Mucosa of rectum (tissue), 2 donors: Measurements from ENCODE around the gene SLC9A3.

Source experiments
- H3K27ac ChIP-seq, 2 donors: one replicate each; pipeline ENCODE4 v1.7.0; 2013; ENCODE audit warnings: inconsistent platforms in 2 of 2, low read depth in 2 of 2, low read length in 2 of 2
- H3K27me3 ChIP-seq, 2 donors: one replicate each; pipeline ENCODE4 v1.7.0; 2013; ENCODE audit warnings: low read length in 2 of 2; ENCODE audit not compliant: control insufficient read depth in 2 of 2, insufficient read depth in 2 of 2
- H3K36me3 ChIP-seq, 2 donors: one replicate each; pipeline ENCODE4 v1.7.0; 2013; ENCODE audit warnings: low read length in 2 of 2; ENCODE audit not compliant: control insufficient read depth in 2 of 2, insufficient read depth in 2 of 2
- H3K4me1 ChIP-seq, 2 donors: one replicate each; pipeline ENCODE4 v1.7.0; 2013; ENCODE audit warnings: low read length in 2 of 2, mild to moderate bottlenecking in 1 of 2; ENCODE audit not compliant: control insufficient read depth in 2 of 2, insufficient read depth in 2 of 2
- H3K4me3 ChIP-seq, 2 donors: one replicate each; pipeline ENCODE4 v1.7.0; 2013; ENCODE audit warnings: low read length in 2 of 2
- H3K9ac ChIP-seq, 2 donors: one replicate each; pipeline ENCODE4 v1.7.0; 2013; ENCODE audit warnings: low read length in 2 of 2, low read depth in 1 of 2, mild to moderate bottlenecking in 1 of 2
- H3K9me3 ChIP-seq, 2 donors: one replicate each; pipeline ENCODE4 v1.7.0; 2013; ENCODE audit warnings: low read length in 2 of 2; ENCODE audit not compliant: control insufficient read depth in 2 of 2
- donor health status: healthy.
- donor health status: Normal muscosa, but diverticular disease.

Gene SLC9A3

DNA sequence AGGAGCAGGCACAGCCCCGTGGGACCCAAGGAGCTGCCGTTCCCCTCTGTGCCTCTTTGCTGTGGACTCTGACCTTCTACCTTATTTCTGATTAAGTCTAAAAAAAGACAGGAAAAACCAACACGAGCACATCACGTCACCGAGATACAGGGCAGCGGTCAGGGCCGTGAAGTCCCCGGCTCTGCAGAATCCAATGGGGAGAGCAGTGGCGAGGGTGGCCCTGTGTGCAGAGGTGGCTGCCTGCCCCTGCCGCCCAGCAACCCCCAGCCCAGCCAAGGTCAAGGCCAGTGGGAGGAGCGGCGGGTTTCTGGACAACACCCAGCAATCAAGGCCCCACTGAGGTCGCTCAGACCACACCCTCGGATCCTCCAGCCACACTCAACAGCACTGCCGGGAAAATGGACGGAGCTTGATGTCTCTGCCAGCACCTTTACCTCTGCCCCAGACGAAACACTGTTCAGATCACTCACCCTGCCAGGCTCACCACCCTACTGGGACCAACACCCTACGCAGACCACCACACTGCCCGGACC lies 32.7 kb upstream of the SLC9A3 start:
- Histone ChIP-seq H3K4me1 (peaks cover 11 to 16% of the 10 kb centered on the region in 2 donors), H3K36me3 (no peaks in the 10 kb centered on the region), H3K9ac (no peak overlapping the region), H3K27ac (peak overlapping the region; percentile 9 to 68), H3K27me3 (peaks cover 0 to 2% of the 10 kb centered on the region in 2 donors), H3K4me3 (no peak overlapping the region), H3K9me3 (no peaks in the 10 kb centered on the region)

DNA sequence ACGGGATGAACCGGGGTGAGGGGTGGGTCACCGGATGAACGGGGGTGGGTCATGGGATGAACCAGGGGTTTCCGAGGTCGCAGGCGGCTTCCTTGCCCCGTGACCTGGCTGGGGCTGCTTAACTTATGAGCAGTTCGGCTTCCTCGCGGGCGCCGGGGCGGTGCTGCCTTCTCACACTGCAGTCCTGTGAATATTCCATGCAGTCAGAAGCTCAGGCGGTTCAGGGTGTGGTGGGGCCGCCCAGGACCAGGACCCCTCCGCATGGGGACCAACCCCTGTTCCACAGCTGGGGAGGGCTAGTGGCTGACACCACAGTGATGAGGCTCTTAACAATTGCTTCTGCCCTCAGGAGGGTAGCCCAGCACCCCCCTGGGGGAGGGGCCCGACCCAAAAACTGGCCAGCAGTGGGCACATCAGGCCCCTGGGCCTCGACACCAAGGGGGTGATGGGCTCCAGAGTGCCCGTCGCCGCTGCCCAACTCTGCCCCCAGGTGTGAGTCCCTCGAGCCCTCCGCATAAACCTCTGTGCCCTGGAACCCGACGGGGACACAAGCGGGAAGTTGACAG lies 30.9 kb upstream of the SLC9A3 start:
- H3K27me3 ChIP-seq: peaks cover 0 to 2% of the 10 kb centered on the region in 2 donors

DNA sequence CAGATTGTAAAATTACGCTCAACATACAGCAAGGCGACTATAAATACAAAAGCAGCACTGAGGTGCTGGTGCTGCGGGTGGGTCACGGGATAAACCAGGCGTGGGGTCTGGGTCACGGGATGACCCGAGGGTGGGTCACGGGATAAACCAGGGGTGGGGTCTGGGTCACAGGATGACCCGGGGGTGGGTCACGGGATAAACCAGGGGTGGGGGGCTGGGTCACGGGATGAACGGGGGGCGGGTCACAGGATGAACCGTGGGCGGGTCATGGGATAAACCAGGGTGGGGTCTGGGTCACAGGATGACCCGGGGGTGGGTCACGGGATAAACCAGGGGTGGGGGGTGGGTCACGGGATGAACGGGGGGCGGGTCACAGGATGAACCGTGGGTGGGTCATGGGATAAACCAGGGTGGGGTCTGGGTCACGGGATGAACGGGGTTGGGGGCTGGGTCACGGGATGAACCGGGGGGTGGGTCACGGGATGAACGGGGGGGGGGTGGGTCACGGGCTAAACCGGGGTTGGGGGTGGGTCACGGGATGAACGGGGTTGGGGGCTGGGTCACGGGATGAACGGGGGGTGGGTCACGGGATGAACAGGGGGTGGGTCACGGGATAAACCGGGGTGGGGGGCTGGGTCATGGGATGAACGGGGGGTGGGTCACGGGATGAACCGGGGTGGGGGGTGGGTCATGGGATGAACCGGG lies 30.2 kb upstream of the SLC9A3 start:
- Histone ChIP-seq H3K27ac (peak overlapping the region in 1 of 2 donors; percentile 56), H3K4me1 (peaks cover 13 to 21% of the 10 kb centered on the region in 2 donors), H3K36me3 (no peaks in the 10 kb centered on the region), H3K4me3 (no peak overlapping the region), H3K27me3 (peaks cover 0 to 2% of the 10 kb centered on the region in 2 donors), H3K9me3 (no peaks in the 10 kb centered on the region), H3K9ac (no peak overlapping the region)

More for the DNA sequence above, 30.9 kb upstream of the SLC9A3 start:
- Histone ChIP-seq H3K9ac (no peak overlapping the region), H3K4me1 (peaks cover 13 to 21% of the 10 kb centered on the region in 2 donors), H3K9me3 (no peaks in the 10 kb centered on the region), H3K36me3 (no peaks in the 10 kb centered on the region), H3K27ac (peak overlapping the region in 1 of 2 donors; percentile 38), H3K4me3 (no peak overlapping the region)

DNA sequence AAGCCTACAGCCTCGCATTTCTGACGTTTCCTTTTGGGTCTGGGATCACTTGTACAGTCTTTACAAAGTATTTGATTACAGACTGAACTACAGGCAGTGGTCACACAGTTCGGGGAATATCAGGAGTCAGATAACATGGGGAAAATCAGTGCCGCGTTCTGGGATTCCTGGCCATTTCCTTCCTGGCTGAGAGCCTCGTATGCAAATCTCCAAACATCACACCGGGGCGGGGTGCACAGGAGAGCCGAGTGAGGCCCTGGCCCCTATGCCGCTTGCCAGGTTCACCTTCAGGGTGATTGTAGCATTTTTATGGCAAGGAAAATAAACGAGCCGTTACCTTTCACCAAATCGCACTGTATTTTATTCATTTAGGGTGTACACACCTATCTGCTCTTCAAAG lies 29.6 kb upstream of the SLC9A3 start:
- Histone ChIP-seq H3K4me3 (no peak overlapping the region), H3K27ac (peak overlapping the region in 1 of 2 donors; percentile 56), H3K4me1 (peaks cover 13 to 21% of the 10 kb centered on the region in 2 donors), H3K27me3 (peaks cover 0 to 2% of the 10 kb centered on the region in 2 donors), H3K36me3 (no peaks in the 10 kb centered on the region), H3K9me3 (no peaks in the 10 kb centered on the region), H3K9ac (no peak overlapping the region)

DNA sequence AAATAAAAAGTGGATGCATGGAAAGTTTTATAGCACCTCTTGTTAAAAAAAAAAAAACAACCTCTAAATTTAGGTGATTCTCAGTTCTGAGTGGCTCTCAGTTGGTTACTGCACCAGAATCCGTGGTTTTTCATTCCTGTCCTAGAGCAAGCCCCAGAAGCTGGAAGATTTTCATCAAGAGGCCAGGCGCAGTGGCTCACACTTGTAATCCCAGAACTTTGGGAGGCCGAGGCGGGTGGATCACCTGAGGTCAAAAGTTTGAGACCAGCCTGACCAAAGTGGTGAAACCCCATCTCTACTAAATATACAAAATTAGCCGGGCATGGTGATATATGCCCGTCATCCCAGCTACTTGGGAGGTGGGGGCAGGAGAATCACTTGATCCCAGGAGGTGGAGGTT lies 27.2 kb upstream of the SLC9A3 start:
- H3K4me1 ChIP-seq: peaks cover 16 to 26% of the 10 kb centered on the region in 2 donors
- H3K9me3 ChIP-seq: no peaks in the 10 kb centered on the region
- peaks cover 0 to 3% of the 10 kb centered on the region in 2 donors for H3K27me3 ChIP-seq
- no peaks in the 10 kb centered on the region for H3K36me3 ChIP-seq
- no peak overlapping the region for H3K27ac ChIP-seq
- H3K9ac ChIP-seq: no peak overlapping the region
- H3K4me3 ChIP-seq: no peak overlapping the region

DNA sequence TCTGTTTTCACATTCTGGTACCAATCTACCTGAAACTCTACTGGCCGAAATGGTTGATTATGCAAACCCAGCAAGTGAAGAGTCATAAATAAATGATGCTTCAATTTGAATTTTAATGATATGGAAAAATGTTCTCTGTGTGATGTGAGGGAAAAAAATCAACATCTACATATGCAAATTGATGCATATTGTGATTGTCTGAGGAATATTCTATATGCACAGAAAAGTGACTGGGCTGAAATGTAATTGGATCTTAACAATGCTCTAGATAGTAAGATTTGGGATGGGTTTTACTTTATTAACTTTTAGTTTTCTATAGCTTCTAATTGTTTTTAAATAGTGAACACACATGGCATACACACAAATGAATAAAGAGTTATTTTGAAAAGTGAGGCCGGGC lies 25.0 kb upstream of the SLC9A3 start:
- Histone ChIP-seq H3K9ac (no peak overlapping the region), H3K27me3 (peaks cover 0 to 3% of the 10 kb centered on the region in 2 donors), H3K9me3 (no peaks in the 10 kb centered on the region), H3K4me3 (no peak overlapping the region), H3K36me3 (no peaks in the 10 kb centered on the region), H3K27ac (no peak overlapping the region), H3K4me1 (peaks cover 30 to 34% of the 10 kb centered on the region in 2 donors)

DNA sequence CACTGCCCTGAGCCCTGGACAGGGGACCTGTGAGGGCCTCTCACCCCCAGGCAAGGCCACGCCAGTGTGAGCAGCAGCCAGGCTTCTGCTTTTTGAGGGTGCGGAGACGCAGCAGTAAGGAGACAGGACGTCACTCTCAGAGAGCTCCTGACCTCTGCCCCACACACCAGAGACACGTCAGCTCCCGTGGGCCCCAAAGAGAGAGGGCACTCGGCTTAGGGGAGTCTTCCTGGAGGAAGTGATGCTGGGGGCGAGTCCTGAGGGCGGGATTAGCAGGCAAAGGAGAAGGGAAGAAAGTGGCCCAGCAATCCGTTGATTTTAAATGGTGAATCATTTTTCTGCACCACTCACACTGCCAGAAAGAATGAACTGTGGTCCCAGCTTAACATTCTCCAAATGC lies 24.0 kb upstream of the SLC9A3 start:
- Histone ChIP-seq H3K27me3 (peaks cover 0 to 3% of the 10 kb centered on the region in 2 donors), H3K27ac (no peak overlapping the region)

DNA sequence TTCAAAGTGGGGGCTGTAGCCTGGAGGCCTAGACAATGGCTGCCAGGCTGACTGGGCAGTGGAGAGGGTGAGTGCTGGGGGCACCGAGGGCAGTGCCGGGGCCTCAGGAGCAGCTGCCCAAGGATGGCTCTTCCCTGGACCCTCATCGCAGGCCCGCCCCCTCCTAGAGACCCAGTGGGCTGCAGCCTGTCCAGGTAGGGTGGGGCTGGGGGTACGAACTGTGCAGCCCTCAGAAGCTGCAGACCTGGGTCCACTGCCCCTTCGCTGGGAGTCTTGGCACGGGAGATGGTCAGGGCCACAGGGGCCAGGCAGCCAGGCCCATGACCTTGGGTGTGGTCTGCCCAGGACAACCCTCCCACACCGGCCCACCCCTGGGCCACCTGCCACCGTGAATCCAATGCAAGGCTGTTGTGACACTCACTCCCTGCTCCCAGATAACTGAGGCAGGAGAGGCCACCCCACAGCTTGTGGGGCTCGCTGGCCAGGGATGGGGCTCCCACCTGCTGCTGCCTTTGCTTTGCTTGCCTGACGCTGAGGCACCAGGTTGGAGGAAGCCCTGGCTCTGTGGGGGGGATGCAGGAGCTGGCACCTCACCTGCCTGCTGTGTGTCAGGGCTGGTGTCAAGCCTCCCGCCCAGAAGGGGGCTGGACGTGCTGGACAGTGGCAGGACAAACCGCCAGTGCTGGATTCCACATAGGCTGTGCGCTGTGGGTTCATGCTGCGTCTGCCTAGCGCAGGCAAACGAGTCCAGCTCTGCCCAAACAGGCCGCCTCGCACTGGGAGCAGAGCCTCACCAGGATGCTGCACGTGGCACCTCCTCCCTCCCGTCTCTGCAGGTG lies 23.1 kb upstream of the SLC9A3 start:
- Histone ChIP-seq H3K9ac (peak overlapping the region in 1 of 2 donors; percentile 14), H3K4me3 (no peak overlapping the region), H3K4me1 (peaks cover 37 to 38% of the 10 kb centered on the region in 2 donors), H3K9me3 (no peaks in the 10 kb centered on the region), H3K27me3 (peaks cover 0 to 3% of the 10 kb centered on the region in 2 donors), H3K36me3 (no peaks in the 10 kb centered on the region), H3K27ac (peak overlapping the region in 1 of 2 donors; percentile 56)

More for the DNA sequence above, 24.0 kb upstream of the SLC9A3 start:
- Histone ChIP-seq H3K4me1 (peaks cover 37 to 38% of the 10 kb centered on the region in 2 donors), H3K9me3 (no peaks in the 10 kb centered on the region), H3K36me3 (no peaks in the 10 kb centered on the region), H3K4me3 (no peak overlapping the region), H3K9ac (no peak overlapping the region)

DNA sequence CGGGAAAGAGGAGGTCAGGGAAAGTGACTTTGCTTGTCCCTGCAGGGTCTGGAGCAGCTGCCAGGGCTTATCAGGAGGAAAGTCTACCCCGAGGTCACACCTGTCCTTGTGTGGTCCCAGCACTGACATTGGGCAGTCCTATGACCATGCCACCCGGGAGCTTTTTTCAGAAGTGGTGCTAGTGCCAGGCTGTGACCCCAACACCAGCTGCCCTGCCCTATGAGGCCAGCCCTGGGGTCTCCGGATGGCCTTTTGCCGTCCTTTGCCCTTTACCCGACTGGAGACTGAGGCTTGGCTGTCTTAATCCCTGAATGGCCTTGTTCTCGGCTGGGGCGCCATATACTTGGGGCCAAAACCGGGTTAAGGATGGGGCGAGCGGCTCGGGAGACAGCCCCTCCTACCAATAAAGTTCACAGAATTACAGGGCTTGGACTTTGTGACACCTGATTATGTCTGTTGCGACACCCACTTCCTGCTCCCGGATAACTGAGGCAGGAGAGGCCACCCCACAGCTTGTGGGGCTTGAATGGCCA lies 22.2 kb upstream of the SLC9A3 start:
- no peaks in the 10 kb centered on the region for H3K36me3 ChIP-seq
- H3K4me3 ChIP-seq: no peak overlapping the region
- H3K9me3 ChIP-seq: no peaks in the 10 kb centered on the region
- peak overlapping the region in 1 of 2 donors; percentile 58 for H3K27ac ChIP-seq
- H3K9ac ChIP-seq: no peak overlapping the region
- peaks cover 37 to 38% of the 10 kb centered on the region in 2 donors for H3K4me1 ChIP-seq
- peaks cover 0 to 3% of the 10 kb centered on the region in 2 donors for H3K27me3 ChIP-seq
